K562 (cell line): Measurements from ENCODE around the gene ARSI. TPM values are rescaled to one million over a fixed set of nuclear protein-coding genes. Genes with fewer than 3 reads are reported as not detected.

ENCODE experiments used
- ATAC-seq: fragments of 200-7000 bp; cut with Tn5 transposase; 3 replicates; pipeline ENCODE4 v1.9.1; 2020; ENCODE audit warnings: moderate library complexity
- BruUV-seq: library from RNA; stranded (reverse); fragments of 400-500 nt; replicated peaks from 2 replicates; lab custom pipeline; 2021; lab: Mats Ljungman, UMichigan
- CTCF ChIA-PET: fragments of 300-600 bp; formaldehyde crosslinking; extraction: SDS; loops from one replicate; lab custom pipeline; 2021; ENCODE audit warnings: low intra/inter-chr PET ratio; lab: Yijun Ruan, JAX
- POLR2A ChIA-PET: fragments of 300-600, 350-650 bp; sonication (Branson Sonifier 250); formaldehyde crosslinking; extraction: SDS; loops from one replicate; lab custom pipeline; 2021; ENCODE audit warnings: antibody characterized with exemption, inconsistent platforms; lab: Yijun Ruan, JAX
- DNase-seq, 4 experiments: peaks; one replicate each; pipeline versions ENCODE4 v3.0.0 to v3.0.0-alpha.2; 2011 to 2018; ENCODE audit warnings: low spot score in 3 of 4, mixed read lengths in 3 of 4; ENCODE audit errors: extremely low read depth in 1 of 4
- FAIRE-seq: peaks from 2 replicates; lab custom pipeline; 2011; peaks lifted over from hg19 to GRCh38; lab: Jason Lieb, UNC
- H2AFZ ChIP-seq: 2 replicates; pipeline ENCODE4 v1.6.0; 2011; ENCODE audit warnings: low read depth, low read length, control low read depth, inconsistent platforms
- H3K27ac ChIP-seq: fragments of 200-600 bp; 3 replicates; pipeline ENCODE4 v1.8.0; 2011; ENCODE audit warnings: low read depth, mild to moderate bottlenecking, control low read depth, inconsistent platforms, low read length, moderate library complexity, mixed read lengths; ENCODE audit errors: extremely low read depth
- H3K27me3 ChIP-seq, 2 experiments: fragments of 300-600 bp in 1 of 2; 2 replicates in 1 of 2; 3 replicates in 1 of 2; pipeline versions ENCODE4 v1.6.0 to v1.8.0; 2011; ENCODE audit warnings: inconsistent platforms in 2 of 2, low read length in 2 of 2, mild to moderate bottlenecking in 1 of 2, mixed read lengths in 1 of 2, moderate library complexity in 1 of 2; ENCODE audit not compliant: control insufficient read depth in 2 of 2, insufficient read depth in 2 of 2
- H3K36me3 ChIP-seq: fragments of 300-600 bp; 3 replicates; pipeline ENCODE4 v1.8.0; 2011; ENCODE audit warnings: mild to moderate bottlenecking, low read length, inconsistent platforms; ENCODE audit not compliant: control insufficient read depth, insufficient read depth
- H3K4me1 ChIP-seq, 2 experiments: fragments of 200-600 bp in 1 of 2; replicated peaks in 1 of 2; 2 replicates in 1 of 2; 3 replicates in 1 of 2; pipeline versions ENCODE4 v1.5.1 to v1.8.0; 2011; ENCODE audit warnings: inconsistent platforms in 2 of 2, low read length in 2 of 2, mild to moderate bottlenecking in 1 of 2, mixed read lengths in 1 of 2, moderate library complexity in 1 of 2; ENCODE audit not compliant: control insufficient read depth in 2 of 2, insufficient read depth in 2 of 2
- H3K4me2 ChIP-seq: 2 replicates; pipeline ENCODE4 v1.6.1; 2011; ENCODE audit warnings: low read length, control low read depth, inconsistent platforms, mixed read lengths; ENCODE audit not compliant: insufficient read depth
- H3K4me3 ChIP-seq: fragments of 200-600 bp; sonication (generic), shearing (Covaris generic); 2 replicates; pipeline ENCODE4 v1.5.1; 2016; ENCODE audit warnings: control low read depth, inconsistent platforms
- H3K79me2 ChIP-seq: fragments of 200-600 bp; 3 replicates; pipeline ENCODE4 v1.8.0; 2011; ENCODE audit warnings: low read length, inconsistent platforms; ENCODE audit not compliant: control insufficient read depth, insufficient read depth
- H3K9ac ChIP-seq, 2 experiments: 2 replicates each; pipeline versions ENCODE4 v1.6.0 to v1.6.1; 2011; ENCODE audit warnings: low read depth in 2 of 2, low read length in 2 of 2, control low read depth in 1 of 2, inconsistent platforms in 1 of 2, mild to moderate bottlenecking in 1 of 2, mixed read lengths in 1 of 2; ENCODE audit not compliant: insufficient read depth in 1 of 2
- H3K9me1 ChIP-seq: one replicate; pipeline ENCODE4 v1.6.0; 2011; ENCODE audit warnings: inconsistent platforms, mild to moderate bottlenecking, low read length, moderate library complexity; ENCODE audit not compliant: control insufficient read depth, insufficient read depth
- H3K9me3 ChIP-seq: replicated peaks from 2 replicates; pipeline ENCODE4 v1.5.1; 2011; ENCODE audit warnings: low read depth, low read length, inconsistent platforms; ENCODE audit not compliant: control insufficient read depth, insufficient read depth
- H4K20me1 ChIP-seq: replicated peaks from 2 replicates; pipeline ENCODE4 v1.6.1; 2011; ENCODE audit warnings: low read length, inconsistent platforms, mixed read lengths; ENCODE audit not compliant: control insufficient read depth, insufficient read depth
- BRCA1 ChIP-seq, 2 experiments: fragments of 450-650 bp in 1 of 2; sonication (generic) in 1 of 2; formaldehyde crosslinking in 1 of 2; IDR thresholded peaks; 2 replicates each; pipeline versions ENCODE4 v1.5.0 to v1.6.1; 2017 to 2020; ENCODE audit warnings: mild to moderate bottlenecking in 1 of 2, missing genetic modification reagents in 1 of 2
- DACH1 ChIP-seq: fragments of 450-650 bp; IDR thresholded peaks from 2 replicates; pipeline ENCODE4 v1.6.1; 2018; ENCODE audit not compliant: partially characterized antibody
- FOXJ3 ChIP-seq: sonication (generic); formaldehyde crosslinking; IDR thresholded peaks from 2 replicates; pipeline ENCODE4 v1.4.0; 2020; ENCODE audit warnings: mild to moderate bottlenecking, missing genetic modification reagents
- HIVEP1 ChIP-seq: fragments of 250-450 bp; sonication (Bioruptor Pico); IDR thresholded peaks from 2 replicates; pipeline ENCODE4 v1.4.0; 2020; ENCODE audit warnings: mild to moderate bottlenecking
- MCM3 ChIP-seq: fragments of 450-650 bp; IDR thresholded peaks from 2 replicates; pipeline ENCODE4 v1.6.1; 2016
- MCM7 ChIP-seq, 2 experiments: fragments of 450-650 bp; IDR thresholded peaks; 2 replicates each; pipeline ENCODE4 v1.6.1; 2016 to 2018
- NR2C2 ChIP-seq, 2 experiments: fragments of 200-800 bp in 1 of 2; sonication (Bioruptor generic) in 1 of 2; sonication (generic) in 1 of 2; formaldehyde crosslinking in 1 of 2; IDR thresholded peaks; 2 replicates each; pipeline versions ENCODE4 v1.6.1 to v1.8.0; 2016 to 2022; ENCODE audit warnings: mild to moderate bottlenecking in 1 of 2, missing compliant biosample characterization in 1 of 2, missing genetic modification characterization in 1 of 2, missing genetic modification reagents in 1 of 2
- PYGO2 ChIP-seq: fragments of 450-650 bp; IDR thresholded peaks from 2 replicates; pipeline ENCODE4 v1.6.1; 2016; ENCODE audit warnings: mild to moderate bottlenecking, missing genetic modification characterization, moderate library complexity, missing compliant biosample characterization
- REST ChIP-seq, 2 experiments: fragments of 450-650 bp; formaldehyde crosslinking in 1 of 2; IDR thresholded peaks; 2 replicates each; pipeline versions ENCODE4 v1.4.0 to v1.6.1; 2014 to 2020; ENCODE audit warnings: mild to moderate bottlenecking in 2 of 2, borderline replicate concordance in 1 of 2, low read depth in 1 of 2
- SREBF2 ChIP-seq: sonication (generic); formaldehyde crosslinking; IDR thresholded peaks from 2 replicates; pipeline ENCODE4 v1.4.0; 2020; ENCODE audit warnings: mild to moderate bottlenecking, missing genetic modification reagents
- TCF7 ChIP-seq: sonication (generic); IDR thresholded peaks from 2 replicates; pipeline ENCODE4 v1.6.1; 2016; ENCODE audit warnings: antibody characterized with exemption, borderline replicate concordance
- ZNF239 ChIP-seq: fragments of 250-450 bp; sonication (Bioruptor Pico); IDR thresholded peaks from 2 replicates; pipeline ENCODE4 v1.4.0; 2020; ENCODE audit warnings: mild to moderate bottlenecking
- WGBS: fragments of 100-300 bp; shearing (Covaris generic); methylation state at CpG from one replicate; pipeline ENCODE4 v1.1.6; 2016; ENCODE audit warnings: low coverage, mixed read lengths; ENCODE audit not compliant: insufficient coverage; ENCODE audit errors: missing lambda C conversion rate; 5-methylcytosine and 5-hydroxymethylcytosine counted together
- in situ Hi-C: fragments of 300-500 bp; cut with MboI; formaldehyde crosslinking; loops from 4 replicates; pipeline ENCODE4 v1.15.0; 2018; ENCODE audit warnings: inconsistent platforms, mixed read lengths
- intact Hi-C: fragments of 100-400 bp; cut with micrococcal nuclease; formaldehyde crosslinking; loops from 2 replicates; pipeline ENCODE4 v1.14.2; 2022
- polyA plus RNA-seq, 8 experiments: library from polyadenylated mRNA; depleted of rRNA in 4 of 8; stranded (reverse) in 5 of 8; unstranded in 3 of 8; fragments of >200 nt; fragmentation: Nextera tagmentation in 2 of 8; fragmentation: Illumina TruSeq in 1 of 8; extraction: Ambion mirVana in 2 of 8; extraction: Trizol in 1 of 8; gene quantifications; 2 replicates each; pipeline versions ENCODE4 v1.2.1 to v1.2.3, GENCODE V29; 2011 to 2014; ENCODE audit warnings: inconsistent platforms in 1 of 8, missing spikeins in 1 of 8
- total RNA-seq, 7 experiments: library from RNA; depleted of rRNA in 6 of 7; stranded (reverse); fragments of >200 nt in 6 of 7; fragmentation: Illumina TruSeq in 2 of 7; extraction: Trizol in 2 of 7; gene quantifications; 2 replicates each; pipeline versions ENCODE4 v1.2.1 to v1.2.3, GENCODE V29; 2011 to 2021; ENCODE audit warnings: low replicate concordance in 1 of 7
- TF ChIP-seq, protein P1 (sequence below): fragments of 450-650 bp; formaldehyde crosslinking; IDR thresholded peaks from 2 replicates; pipeline ENCODE4 v1.4.0; 2020; ENCODE audit warnings: mild to moderate bottlenecking

Gene ARSI
- total and polyA plus RNA-seq, 9 of the 15 experiments (the other 6 are each of a cell fraction or from before 2014, with no cell fraction given): 0.04 to 0.07 TPM; not detected in 7

- DNase-seq: no peak
- H3K9ac ChIP-seq: no peak overlapping the region
- H3K9me3 ChIP-seq: no peaks in the 10 kb centered on the region; the same call in 1 of the 2 replicates
- intact Hi-C loops (no loop called here), in situ Hi-C loops (no loop called here)
- H4K20me1 ChIP-seq: peaks cover 2% of the 10 kb centered on the region; the same call in 1 of the 2 replicates
- ChIA-PET CTCF (no interaction called here), POLR2A (interaction anchor here (1.3 to 2.0 kb wide), 2 partner anchors 9 to 17 kb away, joined by 5 to 7 read pairs; partner anchors contain the start of gene ARSI)
- H3K4me3 ChIP-seq: no peak overlapping the region
- peaks cover 2 to 25% of the 10 kb centered on the region in 2 experiments; a peak in 3 of 5 replicates for H3K27me3 ChIP-seq
- no peak for FAIRE-seq
- peaks cover 0 to 4% of the 10 kb centered on the region in 2 experiments; a peak in 2 of 5 replicates for H3K4me1 ChIP-seq
- no peaks in the 10 kb centered on the region for H3K9me1 ChIP-seq
- H3K36me3 ChIP-seq: no peaks in the 10 kb centered on the region
- no TSS peak for BruUV-seq
- H3K27ac ChIP-seq: no peak overlapping the region
- H3K4me2 ChIP-seq: no peak overlapping the region
- no peaks in the 10 kb centered on the region for H3K79me2 ChIP-seq
- WGBS: 33% methylated on average over 6 of the region's 6 CpGs
- TF ChIP-seq, protein P1, sequence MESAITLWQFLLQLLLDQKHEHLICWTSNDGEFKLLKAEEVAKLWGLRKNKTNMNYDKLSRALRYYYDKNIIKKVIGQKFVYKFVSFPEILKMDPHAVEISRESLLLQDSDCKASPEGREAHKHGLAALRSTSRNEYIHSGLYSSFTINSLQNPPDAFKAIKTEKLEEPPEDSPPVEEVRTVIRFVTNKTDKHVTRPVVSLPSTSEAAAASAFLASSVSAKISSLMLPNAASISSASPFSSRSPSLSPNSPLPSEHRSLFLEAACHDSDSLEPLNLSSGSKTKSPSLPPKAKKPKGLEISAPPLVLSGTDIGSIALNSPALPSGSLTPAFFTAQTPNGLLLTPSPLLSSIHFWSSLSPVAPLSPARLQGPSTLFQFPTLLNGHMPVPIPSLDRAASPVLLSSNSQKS (CRISPR knock-in tag): no peak
- TF ChIP-seq SREBF2: no peak
- TF ChIP-seq PYGO2 (tag): no peak
- no peak for TF ChIP-seq FOXJ3 (CRISPR knock-in tag)
- no peak for TF ChIP-seq REST (IDR thresholded peaks at IDR 0.05; ENCODE audit: borderline replicate concordance)
- no peak for TF ChIP-seq REST (CRISPR knock-in tag; IDR thresholded peaks at IDR 0.05; ENCODE audit: low read depth)
- no peak for TF ChIP-seq DACH1
- TF ChIP-seq TCF7: no peak
- TF ChIP-seq ZNF239 (CRISPR knock-in tag): no peak
- no peak for TF ChIP-seq MCM7 (IDR thresholded peaks at IDR 0.05)
- no peak for TF ChIP-seq NR2C2 (CRISPR knock-in tag; IDR thresholded peaks at IDR 0.05)
- TF ChIP-seq NR2C2 (tag; IDR thresholded peaks at IDR 0.05): no peak
- no peak for TF ChIP-seq HIVEP1 (CRISPR knock-in tag)
- no peak for TF ChIP-seq MCM3
- TF ChIP-seq BRCA1 (IDR thresholded peaks at IDR 0.05): no peak
- no peak for TF ChIP-seq BRCA1 (CRISPR knock-in tag; IDR thresholded peaks at IDR 0.05)
- ATAC-seq: no peak
- H2AFZ ChIP-seq: no peak overlapping the region
These were observed 16.7 kb upstream of the ARSI start for GRCh38 chr5:150319484-150319790.
